ENCODE data around the gene AGK. TPM values are rescaled to one million over a fixed set of nuclear protein-coding genes. Genes with fewer than 3 reads are reported as not detected.

Gene AGK
- total RNA-seq, 6 experiments from 2014 or later = 14.7 to 18.0 (median 16.1) TPM

DNA sequence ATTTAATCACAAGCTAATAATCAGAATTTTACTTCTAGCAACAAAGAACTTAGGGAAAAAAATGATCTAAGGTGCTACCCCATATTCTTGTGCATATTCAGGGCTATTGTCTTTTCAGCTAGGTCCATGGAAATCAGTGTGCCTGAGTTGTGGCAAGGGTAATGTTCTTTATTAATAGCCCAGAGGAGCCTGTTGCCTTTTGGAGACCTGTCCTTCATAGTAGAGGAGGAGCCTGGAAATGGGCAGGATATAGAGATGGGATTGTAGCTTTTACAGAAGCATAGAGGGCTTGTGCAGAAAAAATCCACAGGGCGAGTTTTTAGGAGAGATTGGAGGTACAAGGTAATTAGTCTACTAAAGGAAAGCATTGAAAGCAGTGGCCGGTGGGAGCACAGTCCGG, 38.9 kb downstream of the AGK start:
- Mint-ChIP-seq H3K4me3 (no peak overlapping the region), H3K36me3 (ENCODE audit: low read depth) (0 out of 2 replicates have a peak, but pooled peaks cover 5% of the 10 kb centered on the region), H3K27ac (no peak overlapping the region)

DNA sequence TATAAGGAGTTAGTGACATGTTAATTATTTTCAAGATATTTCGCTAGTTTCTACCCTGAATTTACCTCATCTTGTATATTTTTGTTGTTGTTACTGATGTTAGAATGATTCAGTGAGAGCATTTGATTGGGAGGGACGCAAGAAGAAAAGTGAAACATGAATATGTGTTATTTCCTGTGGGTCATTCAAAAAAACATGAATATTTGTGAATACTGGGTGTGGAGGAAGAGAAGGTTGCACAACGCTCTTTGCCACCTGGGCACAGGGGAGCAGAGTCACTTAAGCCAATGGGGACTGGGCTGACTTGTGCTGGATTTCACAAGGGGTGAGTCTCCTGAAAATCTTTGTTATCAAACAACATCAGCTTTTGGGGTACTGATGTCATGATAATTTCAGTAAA, 39.5 kb downstream of the AGK start:
- Mint-ChIP-seq H3K9me3 (no peaks in the 10 kb centered on the region), H3K4me1 (ENCODE audit: low read depth) (peaks cover 37% of the 10 kb centered on the region), H3K4me3 (no peak overlapping the region), H3K27ac (no peak overlapping the region), H3K36me3 (ENCODE audit: low read depth) (0 out of 2 replicates have a peak, but pooled peaks cover 5% of the 10 kb centered on the region), H3K27me3 (ENCODE audit: insufficient read depth) (no peaks in the 10 kb centered on the region; the same call in 1 of the 2 replicates)
- DNase-seq = no peak
- TF ChIP-seq, protein P1, sequence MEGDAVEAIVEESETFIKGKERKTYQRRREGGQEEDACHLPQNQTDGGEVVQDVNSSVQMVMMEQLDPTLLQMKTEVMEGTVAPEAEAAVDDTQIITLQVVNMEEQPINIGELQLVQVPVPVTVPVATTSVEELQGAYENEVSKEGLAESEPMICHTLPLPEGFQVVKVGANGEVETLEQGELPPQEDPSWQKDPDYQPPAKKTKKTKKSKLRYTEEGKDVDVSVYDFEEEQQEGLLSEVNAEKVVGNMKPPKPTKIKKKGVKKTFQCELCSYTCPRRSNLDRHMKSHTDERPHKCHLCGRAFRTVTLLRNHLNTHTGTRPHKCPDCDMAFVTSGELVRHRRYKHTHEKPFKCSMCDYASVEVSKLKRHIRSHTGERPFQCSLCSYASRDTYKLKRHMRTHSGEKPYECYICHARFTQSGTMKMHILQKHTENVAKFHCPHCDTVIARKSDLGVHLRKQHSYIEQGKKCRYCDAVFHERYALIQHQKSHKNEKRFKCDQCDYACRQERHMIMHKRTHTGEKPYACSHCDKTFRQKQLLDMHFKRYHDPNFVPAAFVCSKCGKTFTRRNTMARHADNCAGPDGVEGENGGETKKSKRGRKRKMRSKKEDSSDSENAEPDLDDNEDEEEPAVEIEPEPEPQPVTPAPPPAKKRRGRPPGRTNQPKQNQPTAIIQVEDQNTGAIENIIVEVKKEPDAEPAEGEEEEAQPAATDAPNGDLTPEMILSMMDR (IDR thresholded peaks at IDR 0.05) = no peak

More for the DNA sequence above, 38.9 kb downstream of the AGK start:
- no peaks in the 10 kb centered on the region; the same call in 1 of the 2 replicates for H3K27me3 Mint-ChIP-seq (ENCODE audit: insufficient read depth)
- no peaks in the 10 kb centered on the region for H3K9me3 Mint-ChIP-seq
- TF ChIP-seq, protein P1 (IDR thresholded peaks at IDR 0.05) = no peak
- peaks cover 43% of the 10 kb centered on the region for H3K4me1 Mint-ChIP-seq (ENCODE audit: low read depth)
- no peak for DNase-seq

DNA sequence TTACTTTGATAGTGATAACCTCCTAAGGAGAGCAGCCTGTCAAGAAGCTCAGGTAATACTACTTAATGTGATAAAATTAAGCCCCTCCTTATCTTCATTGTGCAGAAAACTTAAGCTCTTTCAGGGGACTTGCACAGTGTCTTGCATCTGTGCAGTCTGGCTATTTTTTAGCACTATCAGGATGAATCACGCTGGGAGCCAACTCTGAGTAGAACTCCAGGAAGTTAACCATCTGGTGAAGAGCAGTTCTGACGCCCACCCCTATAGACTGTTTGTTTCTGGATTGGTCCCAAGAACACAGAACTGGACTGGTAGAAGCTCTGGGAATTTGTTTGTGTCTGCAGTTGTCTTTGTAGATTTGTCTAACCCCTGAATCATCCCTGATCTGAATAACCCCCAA, 41.9 kb downstream of the AGK start:
- peak overlapping the region; percentile 60 for H3K27ac Mint-ChIP-seq
- peak; percentile 55 for DNase-seq
- no peaks in the 10 kb centered on the region; the same call in 1 of the 2 replicates for H3K27me3 Mint-ChIP-seq (ENCODE audit: insufficient read depth)
- peaks cover 16% of the 10 kb centered on the region for H3K4me1 Mint-ChIP-seq (ENCODE audit: low read depth)
- H3K36me3 Mint-ChIP-seq (ENCODE audit: low read depth) = 0 out of 2 replicates have a peak, but pooled peaks cover 5% of the 10 kb centered on the region
- TF ChIP-seq, protein P1 (IDR thresholded peaks at IDR 0.05) = no peak
- no peak overlapping the region for H3K4me3 Mint-ChIP-seq
- no peaks in the 10 kb centered on the region for H3K9me3 Mint-ChIP-seq

- Mint-ChIP-seq H3K4me1 (ENCODE audit: low read depth) (peaks cover 8% of the 10 kb centered on the region), H3K27ac (no peak overlapping the region), H3K9me3 (no peaks in the 10 kb centered on the region), H3K4me3 (no peak overlapping the region), H3K36me3 (ENCODE audit: low read depth) (no peaks in the 10 kb centered on the region), H3K27me3 (ENCODE audit: insufficient read depth) (no peaks in the 10 kb centered on the region; the same call in 1 of the 2 replicates)
- TF ChIP-seq, protein P1 (IDR thresholded peaks at IDR 0.05) = no peak
- DNase-seq = no peak
Measured at GRCh38 chr7:141597966-141598365, 46.8 kb downstream of the AGK start.

GRCh38 chr7:141598408-141598807, 47.2 kb downstream of the AGK start:
- TF ChIP-seq, protein P1 (IDR thresholded peaks at IDR 0.05) = no peak
- H3K27me3 Mint-ChIP-seq (ENCODE audit: insufficient read depth) = no peaks in the 10 kb centered on the region; the same call in 1 of the 2 replicates
- no peak overlapping the region for H3K4me3 Mint-ChIP-seq
- H3K9me3 Mint-ChIP-seq = no peaks in the 10 kb centered on the region
- peaks cover 3% of the 10 kb centered on the region for H3K4me1 Mint-ChIP-seq (ENCODE audit: low read depth)
- no peaks in the 10 kb centered on the region for H3K36me3 Mint-ChIP-seq (ENCODE audit: low read depth)
- H3K27ac Mint-ChIP-seq = no peak overlapping the region
- DNase-seq = no peak

Data from HFFc6 (cell line).